ENCODE data around the gene DLST.

Gene DLST

DNA sequence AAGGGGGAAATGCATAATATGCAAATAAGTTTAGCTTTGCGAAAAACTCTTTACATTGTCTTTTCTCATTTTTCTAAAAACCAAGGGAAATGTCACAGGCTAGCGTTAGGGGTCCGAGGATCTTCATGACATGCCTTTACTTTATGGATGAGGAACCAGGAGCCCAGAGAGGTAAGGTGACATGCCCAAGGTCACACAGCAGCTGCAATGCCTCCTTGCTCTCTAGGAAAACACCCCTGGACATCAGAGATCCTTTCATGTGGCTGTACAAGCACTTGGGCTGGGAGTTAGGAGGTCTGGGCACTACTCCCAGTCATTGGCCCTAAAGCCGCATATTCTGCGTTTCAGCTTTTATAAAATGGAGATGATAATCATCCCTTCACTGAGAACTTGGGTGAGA lies 6.5 kb upstream of the DLST start:
- TF ChIP-seq, protein P1, sequence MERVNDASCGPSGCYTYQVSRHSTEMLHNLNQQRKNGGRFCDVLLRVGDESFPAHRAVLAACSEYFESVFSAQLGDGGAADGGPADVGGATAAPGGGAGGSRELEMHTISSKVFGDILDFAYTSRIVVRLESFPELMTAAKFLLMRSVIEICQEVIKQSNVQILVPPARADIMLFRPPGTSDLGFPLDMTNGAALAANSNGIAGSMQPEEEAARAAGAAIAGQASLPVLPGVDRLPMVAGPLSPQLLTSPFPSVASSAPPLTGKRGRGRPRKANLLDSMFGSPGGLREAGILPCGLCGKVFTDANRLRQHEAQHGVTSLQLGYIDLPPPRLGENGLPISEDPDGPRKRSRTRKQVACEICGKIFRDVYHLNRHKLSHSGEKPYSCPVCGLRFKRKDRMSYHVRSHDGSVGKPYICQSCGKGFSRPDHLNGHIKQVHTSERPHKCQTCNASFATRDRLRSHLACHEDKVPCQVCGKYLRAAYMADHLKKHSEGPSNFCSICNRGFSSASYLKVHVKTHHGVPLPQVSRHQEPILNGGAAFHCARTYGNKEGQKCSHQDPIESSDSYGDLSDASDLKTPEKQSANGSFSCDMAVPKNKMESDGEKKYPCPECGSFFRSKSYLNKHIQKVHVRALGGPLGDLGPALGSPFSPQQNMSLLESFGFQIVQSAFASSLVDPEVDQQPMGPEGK (CRISPR knock-in tag; IDR thresholded peaks at IDR 0.05; ENCODE audit: borderline replicate concordance) = no peak
- TF ChIP-seq POU6F1 (CRISPR knock-in tag; IDR thresholded peaks at IDR 0.05; ENCODE audit: borderline replicate concordance, low read depth) = no peak
- no peak for TF ChIP-seq ZC3H10 (CRISPR knock-in tag; IDR thresholded peaks at IDR 0.05)
- TF ChIP-seq RARB (CRISPR knock-in tag; IDR thresholded peaks at IDR 0.05) = no peak
- no peak for TF ChIP-seq ISL1 (CRISPR knock-in tag; IDR thresholded peaks at IDR 0.05)
- ATAC-seq = no peak

GRCh38 chr14:74875941-74876913 lies 5.5 kb upstream of the DLST start, which contains the start of gene PROX2:
TSS of gene PROX2 (minus strand) at chr14:74876145. CDS start at chr14:74863834, 12,311 bp downstream.
- TF ChIP-seq CSRNP3 (CRISPR knock-in tag; IDR thresholded peaks at IDR 0.05) = no peak
- no peak for TF ChIP-seq ZC3H10 (CRISPR knock-in tag; IDR thresholded peaks at IDR 0.05)
- no peak for TF ChIP-seq ZNF565 (CRISPR knock-in tag; conservative IDR thresholded peaks at IDR 0.05; ENCODE audit: low read depth)
- no peak for TF ChIP-seq CSDC2 (CRISPR knock-in tag; IDR thresholded peaks at IDR 0.05)
- no peak for TF ChIP-seq CREB5 (CRISPR knock-in tag; IDR thresholded peaks at IDR 0.05; ENCODE audit: low read depth)
- no peak for TF ChIP-seq RARB (CRISPR knock-in tag; IDR thresholded peaks at IDR 0.05)
- TF ChIP-seq, protein P2, sequence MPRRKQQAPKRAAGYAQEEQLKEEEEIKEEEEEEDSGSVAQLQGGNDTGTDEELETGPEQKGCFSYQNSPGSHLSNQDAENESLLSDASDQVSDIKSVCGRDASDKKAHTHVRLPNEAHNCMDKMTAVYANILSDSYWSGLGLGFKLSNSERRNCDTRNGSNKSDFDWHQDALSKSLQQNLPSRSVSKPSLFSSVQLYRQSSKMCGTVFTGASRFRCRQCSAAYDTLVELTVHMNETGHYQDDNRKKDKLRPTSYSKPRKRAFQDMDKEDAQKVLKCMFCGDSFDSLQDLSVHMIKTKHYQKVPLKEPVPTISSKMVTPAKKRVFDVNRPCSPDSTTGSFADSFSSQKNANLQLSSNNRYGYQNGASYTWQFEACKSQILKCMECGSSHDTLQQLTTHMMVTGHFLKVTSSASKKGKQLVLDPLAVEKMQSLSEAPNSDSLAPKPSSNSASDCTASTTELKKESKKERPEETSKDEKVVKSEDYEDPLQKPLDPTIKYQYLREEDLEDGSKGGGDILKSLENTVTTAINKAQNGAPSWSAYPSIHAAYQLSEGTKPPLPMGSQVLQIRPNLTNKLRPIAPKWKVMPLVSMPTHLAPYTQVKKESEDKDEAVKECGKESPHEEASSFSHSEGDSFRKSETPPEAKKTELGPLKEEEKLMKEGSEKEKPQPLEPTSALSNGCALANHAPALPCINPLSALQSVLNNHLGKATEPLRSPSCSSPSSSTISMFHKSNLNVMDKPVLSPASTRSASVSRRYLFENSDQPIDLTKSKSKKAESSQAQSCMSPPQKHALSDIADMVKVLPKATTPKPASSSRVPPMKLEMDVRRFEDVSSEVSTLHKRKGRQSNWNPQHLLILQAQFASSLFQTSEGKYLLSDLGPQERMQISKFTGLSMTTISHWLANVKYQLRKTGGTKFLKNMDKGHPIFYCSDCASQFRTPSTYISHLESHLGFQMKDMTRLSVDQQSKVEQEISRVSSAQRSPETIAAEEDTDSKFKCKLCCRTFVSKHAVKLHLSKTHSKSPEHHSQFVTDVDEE (CRISPR knock-in tag; IDR thresholded peaks at IDR 0.05) = no peak
- TF ChIP-seq OSR1 (CRISPR knock-in tag; IDR thresholded peaks at IDR 0.05) = no peak
- TF ChIP-seq TCF4 (CRISPR knock-in tag; IDR thresholded peaks at IDR 0.05; ENCODE audit: borderline replicate concordance) = no peak
- TF ChIP-seq ISL1 (CRISPR knock-in tag; IDR thresholded peaks at IDR 0.05) = no peak
- no peak for TF ChIP-seq ESRRG (CRISPR knock-in tag; IDR thresholded peaks at IDR 0.05)
- ATAC-seq = no peak

- no peak for TF ChIP-seq TOX (CRISPR knock-in tag; IDR thresholded peaks at IDR 0.05; ENCODE audit: borderline replicate concordance)
- no peak for TF ChIP-seq ARNTL (CRISPR knock-in tag; IDR thresholded peaks at IDR 0.05; ENCODE audit: borderline replicate concordance, low read depth)
- TF ChIP-seq ISL1 (CRISPR knock-in tag; IDR thresholded peaks at IDR 0.05) = no peak
- no peak for ATAC-seq
Observed at GRCh38 chr14:74879427-74880182, 2.1 kb upstream of the DLST start.

Measured in SK-N-SH treated with all-trans-retinoic acid at 6 μM for 48 hours (cell line).